ENCODE measurements around the gene MTHFSD. TPM values are rescaled to one million over a fixed set of nuclear protein-coding genes. Genes with fewer than 3 reads are reported as not detected.

The MTHFSD gene
- polyA plus RNA-seq, 4 donors, result 7.6 to 22.2 (median 14.5) TPM

DNA sequence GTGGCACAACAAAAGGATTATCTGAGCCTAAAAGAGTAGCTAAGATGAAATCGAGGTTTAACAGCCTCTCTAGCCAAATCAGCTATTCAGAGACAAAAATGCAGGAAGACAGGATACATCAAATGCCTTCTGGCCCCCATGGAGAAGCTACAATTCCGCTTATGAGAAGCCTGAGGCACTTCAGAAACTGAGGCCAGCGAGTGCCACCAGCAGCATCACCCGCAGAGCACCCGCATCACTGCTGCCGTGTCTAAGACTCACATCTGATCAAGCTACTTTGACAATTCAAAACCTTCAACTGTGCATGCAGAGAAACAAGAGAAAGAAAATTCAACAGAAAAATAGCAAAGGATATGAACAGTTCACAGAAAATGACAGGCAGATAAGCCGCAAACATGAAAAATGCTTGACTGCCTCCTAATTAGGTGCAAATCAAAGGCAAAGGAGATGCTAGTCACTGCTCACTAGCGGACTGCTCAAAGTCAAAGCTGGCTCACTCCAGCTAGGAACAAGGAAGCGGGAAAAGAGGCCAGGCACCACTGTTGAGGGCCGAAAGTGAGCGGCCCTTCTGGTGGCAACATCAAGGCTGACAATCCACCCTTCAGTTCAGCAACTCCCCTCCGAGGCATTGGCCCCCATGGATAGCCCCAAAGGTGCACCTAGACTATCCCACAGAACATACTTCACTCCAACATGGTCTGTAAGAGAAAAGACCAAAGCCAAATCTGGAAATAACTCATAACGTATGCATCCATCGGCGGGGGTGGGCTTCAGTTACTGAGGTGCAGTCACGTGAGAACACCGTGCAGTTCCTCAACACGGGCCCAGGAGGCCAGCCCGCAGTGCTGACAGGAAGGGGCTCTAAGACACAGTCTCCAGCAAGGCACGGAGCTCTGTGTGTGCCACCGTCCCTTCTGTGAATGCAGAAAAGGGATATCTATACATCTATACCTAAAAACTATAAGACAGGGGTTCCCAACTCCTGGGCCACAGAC, 12.0 kb downstream of the MTHFSD start:
- H3K9me3 ChIP-seq (ENCODE audit: control insufficient read depth in 2 of 2, insufficient read depth in 1 of 2, low read depth in 1 of 2, low read length in 1 of 2), result no peaks in the 10 kb centered on the region
- DNase-seq, result no peak
- no peak for FAIRE-seq
- 86 to 94% (median 93%) methylated on average over 21 of the region's 21 CpGs for WGBS, 3 donors
- H3K36me3 ChIP-seq (ENCODE audit: control insufficient read depth in 3 of 3, insufficient read depth in 2 of 3, low read depth in 1 of 3, low read length in 3 of 3), result peaks cover 17 to 63% (median 20%) of the 10 kb centered on the region in 3 donors
- no peak overlapping the region for H3K27ac ChIP-seq (ENCODE audit: low read depth in 1 of 3, low read length in 2 of 3)
- H3K4me1 ChIP-seq (ENCODE audit: control insufficient read depth in 3 of 3, insufficient read depth in 2 of 3, low read depth in 1 of 3, low read length in 2 of 3), result no peaks in the 10 kb centered on the region
- no peak overlapping the region for H3K4me3 ChIP-seq (ENCODE audit: low read depth in 1 of 3, low read length in 3 of 3)
- H3K27me3 ChIP-seq (ENCODE audit: control insufficient read depth in 3 of 3, insufficient read depth in 3 of 3, low read length in 3 of 3), result no peaks in the 10 kb centered on the region

- 95 to 97% (median 95%) methylated on average over 11 of the region's 11 CpGs for WGBS, 3 donors
- FAIRE-seq (no peak), DNase-seq (no peak)
- Histone ChIP-seq H3K4me3 (ENCODE audit: low read depth in 1 of 3, low read length in 3 of 3) (no peak overlapping the region), H3K9me3 (ENCODE audit: control insufficient read depth in 2 of 2, insufficient read depth in 1 of 2, low read depth in 1 of 2, low read length in 1 of 2) (no peaks in the 10 kb centered on the region), H3K4me1 (ENCODE audit: control insufficient read depth in 3 of 3, insufficient read depth in 2 of 3, low read depth in 1 of 3, low read length in 2 of 3) (no peaks in the 10 kb centered on the region), H3K36me3 (ENCODE audit: control insufficient read depth in 3 of 3, insufficient read depth in 2 of 3, low read depth in 1 of 3, low read length in 3 of 3) (peaks cover 15 to 61% (median 18%) of the 10 kb centered on the region in 3 donors), H3K27ac (ENCODE audit: low read depth in 1 of 3, low read length in 2 of 3) (no peak overlapping the region), H3K27me3 (ENCODE audit: control insufficient read depth in 3 of 3, insufficient read depth in 3 of 3, low read length in 3 of 3) (no peaks in the 10 kb centered on the region)
Observed at GRCh38 chr16:86541560-86541959, 13.5 kb downstream of the MTHFSD start.

DNA sequence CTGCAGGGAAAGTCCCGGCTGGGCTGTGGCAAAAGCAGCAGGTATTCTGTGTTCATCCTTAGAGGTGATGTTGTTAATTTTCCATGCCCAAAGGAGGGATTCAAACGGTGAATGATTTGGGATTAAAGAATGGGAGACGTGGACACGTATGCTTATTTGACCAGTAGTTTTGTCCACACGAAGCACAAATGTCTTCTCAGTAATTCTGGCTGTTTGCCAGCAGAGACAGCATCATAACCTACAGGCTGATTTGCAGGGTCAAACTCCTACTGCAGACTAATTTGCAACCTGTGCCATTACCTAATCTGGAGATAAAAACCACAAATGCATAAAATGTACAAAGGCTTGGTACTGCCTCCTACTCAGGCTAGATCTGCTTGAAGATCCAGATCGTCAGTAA, 14.1 kb downstream of the MTHFSD start:
- Histone ChIP-seq H3K27ac (ENCODE audit: low read depth in 1 of 3, low read length in 2 of 3) (no peak overlapping the region), H3K36me3 (ENCODE audit: control insufficient read depth in 3 of 3, insufficient read depth in 2 of 3, low read depth in 1 of 3, low read length in 3 of 3) (peaks cover 12 to 61% (median 15%) of the 10 kb centered on the region in 3 donors)

DNA sequence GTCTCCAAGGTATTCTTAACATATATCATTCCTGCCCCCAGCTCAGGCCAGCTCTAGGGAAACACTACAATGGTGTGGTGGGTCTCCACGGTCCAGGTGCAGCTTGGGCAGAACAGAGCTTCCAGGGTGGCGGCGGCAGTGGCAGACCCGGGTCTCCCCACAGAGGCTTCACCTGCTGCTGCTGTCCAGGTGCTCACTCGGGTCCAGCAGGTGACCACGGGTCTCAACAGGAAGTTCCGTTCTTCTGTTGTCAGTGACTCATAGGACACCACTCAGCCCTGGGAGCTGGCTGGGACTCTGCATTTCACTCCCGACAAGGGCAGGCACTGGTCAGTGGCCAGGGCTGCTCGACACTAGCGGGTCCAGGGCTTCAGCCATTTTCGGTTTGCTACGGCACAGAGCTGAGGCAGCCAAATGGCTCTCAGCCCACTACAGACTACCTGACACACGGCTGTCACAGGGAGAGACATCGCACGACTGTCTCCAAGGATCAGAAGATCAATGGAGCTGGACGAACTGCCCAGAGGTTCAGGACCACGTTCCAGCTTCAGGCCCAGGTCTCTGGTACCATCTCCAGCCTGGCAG, 16.7 kb downstream of the MTHFSD start:
- WGBS, 3 donors, result 89 to 95% (median 94%) methylated on average over 17 of the region's 17 CpGs
- Histone ChIP-seq H3K9me3 (ENCODE audit: control insufficient read depth in 2 of 2, insufficient read depth in 1 of 2, low read depth in 1 of 2, low read length in 1 of 2) (no peaks in the 10 kb centered on the region), H3K27ac (ENCODE audit: low read depth in 1 of 3, low read length in 2 of 3) (no peak overlapping the region), H3K36me3 (ENCODE audit: control insufficient read depth in 3 of 3, insufficient read depth in 2 of 3, low read depth in 1 of 3, low read length in 3 of 3) (peaks cover 12 to 53% (median 17%) of the 10 kb centered on the region in 3 donors), H3K27me3 (ENCODE audit: control insufficient read depth in 3 of 3, insufficient read depth in 3 of 3, low read length in 3 of 3) (no peaks in the 10 kb centered on the region), H3K4me1 (ENCODE audit: control insufficient read depth in 3 of 3, insufficient read depth in 2 of 3, low read depth in 1 of 3, low read length in 2 of 3) (no peaks in the 10 kb centered on the region), H3K4me3 (ENCODE audit: low read depth in 1 of 3, low read length in 3 of 3) (no peak overlapping the region)
- DNase-seq (no peak), FAIRE-seq (no peak)

More for the DNA sequence above, 14.1 kb downstream of the MTHFSD start:
- no peaks in the 10 kb centered on the region for H3K27me3 ChIP-seq (ENCODE audit: control insufficient read depth in 3 of 3, insufficient read depth in 3 of 3, low read length in 3 of 3)
- H3K9me3 ChIP-seq (ENCODE audit: control insufficient read depth in 2 of 2, insufficient read depth in 1 of 2, low read depth in 1 of 2, low read length in 1 of 2), result no peaks in the 10 kb centered on the region
- H3K4me3 ChIP-seq (ENCODE audit: low read depth in 1 of 3, low read length in 3 of 3), result no peak overlapping the region
- DNase-seq, result no peak
- 76 to 84% (median 83%) methylated on average over 6 of the region's 6 CpGs for WGBS, 3 donors
- no peak for FAIRE-seq
- H3K4me1 ChIP-seq (ENCODE audit: control insufficient read depth in 3 of 3, insufficient read depth in 2 of 3, low read depth in 1 of 3, low read length in 2 of 3), result no peaks in the 10 kb centered on the region

DNA sequence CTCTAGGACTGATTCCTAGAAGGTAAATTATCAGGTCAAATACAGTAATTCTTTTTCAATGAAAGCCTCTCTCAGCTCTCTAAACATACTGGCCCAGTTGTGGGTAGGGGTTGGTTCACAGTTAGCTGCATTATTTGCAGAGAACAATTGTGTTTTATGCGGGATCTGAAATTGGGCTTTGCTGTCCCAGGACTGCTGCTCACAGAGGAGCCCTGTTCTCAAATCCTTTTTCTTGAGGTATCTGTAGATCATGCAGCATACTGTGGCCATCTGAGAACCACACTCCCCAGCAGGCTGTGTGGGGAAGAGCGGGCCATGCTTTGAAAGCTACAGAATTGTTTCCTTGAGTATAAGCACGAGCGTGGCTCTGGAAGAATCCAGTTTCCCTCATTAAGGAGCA, 17.5 kb downstream of the MTHFSD start:
- Histone ChIP-seq H3K9me3 (ENCODE audit: control insufficient read depth in 2 of 2, insufficient read depth in 1 of 2, low read depth in 1 of 2, low read length in 1 of 2) (no peaks in the 10 kb centered on the region), H3K27ac (ENCODE audit: low read depth in 1 of 3, low read length in 2 of 3) (no peak overlapping the region), H3K4me1 (ENCODE audit: control insufficient read depth in 3 of 3, insufficient read depth in 2 of 3, low read depth in 1 of 3, low read length in 2 of 3) (no peaks in the 10 kb centered on the region), H3K27me3 (ENCODE audit: control insufficient read depth in 3 of 3, insufficient read depth in 3 of 3, low read length in 3 of 3) (no peaks in the 10 kb centered on the region), H3K36me3 (ENCODE audit: control insufficient read depth in 3 of 3, insufficient read depth in 2 of 3, low read depth in 1 of 3, low read length in 3 of 3) (peaks cover 10 to 53% (median 17%) of the 10 kb centered on the region in 3 donors), H3K4me3 (ENCODE audit: low read depth in 1 of 3, low read length in 3 of 3) (no peak overlapping the region)
- no peak for DNase-seq
- no peak for FAIRE-seq
- WGBS, 3 donors, result 94 to 100% (median 97%) methylated on average over 4 of the region's 4 CpGs

- H3K27me3 ChIP-seq (ENCODE audit: control insufficient read depth in 3 of 3, insufficient read depth in 3 of 3, low read length in 3 of 3), result no peaks in the 10 kb centered on the region
- no peaks in the 10 kb centered on the region for H3K4me1 ChIP-seq (ENCODE audit: control insufficient read depth in 3 of 3, insufficient read depth in 2 of 3, low read depth in 1 of 3, low read length in 2 of 3)
- no peaks in the 10 kb centered on the region for H3K9me3 ChIP-seq (ENCODE audit: control insufficient read depth in 2 of 2, insufficient read depth in 1 of 2, low read depth in 1 of 2, low read length in 1 of 2)
- 96 to 98% (median 96%) methylated on average over 17 of the region's 17 CpGs for WGBS, 3 donors
- no peak overlapping the region for H3K4me3 ChIP-seq (ENCODE audit: low read depth in 1 of 3, low read length in 3 of 3)
- FAIRE-seq (no peak), DNase-seq (no peak)
- H3K36me3 ChIP-seq (ENCODE audit: control insufficient read depth in 3 of 3, insufficient read depth in 2 of 3, low read depth in 1 of 3, low read length in 3 of 3), result peaks cover 10 to 55% (median 17%) of the 10 kb centered on the region in 3 donors
- H3K27ac ChIP-seq (ENCODE audit: low read depth in 1 of 3, low read length in 2 of 3), result no peak overlapping the region
Observed at GRCh38 chr16:86536621-86537020, 18.4 kb downstream of the MTHFSD start.

DNA sequence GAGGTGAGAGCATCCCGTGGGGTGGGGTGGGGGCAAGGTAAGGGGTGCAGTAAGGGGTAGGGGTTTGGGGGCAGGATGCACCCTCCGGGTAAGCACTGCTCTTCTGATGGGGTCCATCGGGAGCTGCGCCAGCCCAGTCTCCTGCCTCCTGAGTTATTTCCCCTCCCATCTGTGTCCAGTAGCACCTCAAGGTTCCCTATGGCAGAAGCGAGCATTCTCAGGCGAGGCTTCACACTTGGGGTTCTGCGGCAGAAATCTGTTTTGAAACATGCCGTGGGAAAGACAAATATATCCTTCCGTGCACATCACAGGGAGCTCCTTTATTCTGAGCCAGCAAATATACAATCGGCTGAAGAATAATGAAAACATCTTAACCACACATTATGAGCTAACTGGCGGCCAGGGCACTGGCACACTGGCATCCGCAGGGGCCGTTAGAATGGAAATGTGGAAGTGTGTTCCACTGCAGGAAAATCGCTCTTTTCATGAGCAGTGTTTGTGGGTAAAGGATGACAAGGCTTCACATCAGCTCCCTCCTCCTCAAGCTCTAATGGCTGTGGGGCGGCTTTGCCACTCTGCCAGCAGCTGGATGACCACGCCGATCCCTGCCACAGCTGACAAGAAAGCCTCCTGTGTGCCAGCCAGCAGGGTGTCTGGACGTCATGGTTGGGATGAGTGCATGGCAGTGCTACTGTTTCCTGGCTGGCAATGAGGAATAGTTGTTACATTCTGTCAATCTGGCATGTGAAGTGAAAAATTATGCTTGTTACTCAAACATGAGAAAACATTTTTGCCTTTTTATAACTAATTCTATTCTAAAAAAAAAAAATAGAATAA, 20.0 kb downstream of the MTHFSD start:
- Histone ChIP-seq H3K4me3 (ENCODE audit: low read depth in 1 of 3, low read length in 3 of 3) (no peak overlapping the region), H3K4me1 (ENCODE audit: control insufficient read depth in 3 of 3, insufficient read depth in 2 of 3, low read depth in 1 of 3, low read length in 2 of 3) (no peaks in the 10 kb centered on the region), H3K9me3 (ENCODE audit: control insufficient read depth in 2 of 2, insufficient read depth in 1 of 2, low read depth in 1 of 2, low read length in 1 of 2) (no peaks in the 10 kb centered on the region), H3K27ac (ENCODE audit: low read depth in 1 of 3, low read length in 2 of 3) (no peak overlapping the region), H3K27me3 (ENCODE audit: control insufficient read depth in 3 of 3, insufficient read depth in 3 of 3, low read length in 3 of 3) (no peaks in the 10 kb centered on the region), H3K36me3 (ENCODE audit: control insufficient read depth in 3 of 3, insufficient read depth in 2 of 3, low read depth in 1 of 3, low read length in 3 of 3) (peaks cover 8 to 50% (median 11%) of the 10 kb centered on the region in 3 donors)
- DNase-seq (no peak), FAIRE-seq (no peak)
- WGBS, 3 donors, result 86 to 92% (median 87%) methylated on average over 18 of the region's 18 CpGs

DNA sequence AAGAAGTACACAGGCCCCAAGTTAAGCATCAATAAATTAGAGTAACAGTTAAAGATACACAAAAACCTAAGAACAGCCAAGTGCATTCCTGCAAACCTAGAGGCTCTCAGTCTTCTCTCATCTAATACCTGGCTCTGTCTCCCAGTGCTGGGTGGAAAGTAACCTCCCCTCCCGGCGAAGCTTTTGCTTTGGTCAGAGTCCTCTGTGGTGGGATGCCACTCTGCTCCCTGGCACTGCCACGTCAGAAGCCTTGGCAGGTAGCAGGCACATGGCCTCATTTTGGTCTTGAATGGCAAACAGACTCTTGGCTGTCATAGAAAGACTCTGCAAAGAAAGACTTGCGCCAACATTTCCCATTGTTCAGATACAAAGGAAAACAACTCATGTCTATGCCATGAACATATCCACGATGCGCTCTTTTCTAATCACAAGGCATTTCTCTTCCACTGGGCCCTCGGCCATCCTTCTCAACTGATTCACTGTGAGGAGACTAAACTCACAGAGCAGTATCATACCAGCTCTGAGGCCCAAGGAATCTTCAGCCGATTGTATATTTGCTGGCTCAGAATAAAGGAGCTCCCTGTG, 21.2 kb downstream of the MTHFSD start:
- peaks cover 7 to 43% (median 10%) of the 10 kb centered on the region in 3 donors for H3K36me3 ChIP-seq (ENCODE audit: control insufficient read depth in 3 of 3, insufficient read depth in 2 of 3, low read depth in 1 of 3, low read length in 3 of 3)
- no peaks in the 10 kb centered on the region for H3K4me1 ChIP-seq (ENCODE audit: control insufficient read depth in 3 of 3, insufficient read depth in 2 of 3, low read depth in 1 of 3, low read length in 2 of 3)
- H3K4me3 ChIP-seq (ENCODE audit: low read depth in 1 of 3, low read length in 3 of 3), result no peak overlapping the region
- WGBS, 3 donors, result 92 to 94% (median 93%) methylated on average over 8 of the region's 8 CpGs
- FAIRE-seq (no peak), DNase-seq (no peak)
- H3K9me3 ChIP-seq (ENCODE audit: control insufficient read depth in 2 of 2, insufficient read depth in 1 of 2, low read depth in 1 of 2, low read length in 1 of 2), result no peaks in the 10 kb centered on the region
- H3K27ac ChIP-seq (ENCODE audit: low read depth in 1 of 3, low read length in 2 of 3), result no peak overlapping the region
- H3K27me3 ChIP-seq (ENCODE audit: control insufficient read depth in 3 of 3, insufficient read depth in 3 of 3, low read length in 3 of 3), result no peaks in the 10 kb centered on the region
